H7 (cell line): ENCODE results near the gene PRRG1. TPM values are rescaled to one million over a fixed set of nuclear protein-coding genes. Genes with fewer than 3 reads are reported as not detected.

Experiments used
- DNase-seq: peaks from one replicate; pipeline ENCODE4 v3.0.0; 2012
- H3K27me3 ChIP-seq: 2 replicates; pipeline ENCODE4 v1.6.0; 2011; ENCODE audit warnings: mild to moderate bottlenecking, low read length; ENCODE audit not compliant: control insufficient read depth, insufficient read depth
- H3K36me3 ChIP-seq: replicated peaks from 2 replicates; pipeline ENCODE4 v1.5.1; 2011; ENCODE audit warnings: low read length; ENCODE audit not compliant: control insufficient read depth, insufficient read depth
- H3K4me3 ChIP-seq: 2 replicates; pipeline ENCODE4 v1.5.1; 2011; ENCODE audit warnings: low read depth, mild to moderate bottlenecking, control low read depth, low read length, moderate library complexity; ENCODE audit not compliant: insufficient read depth
- total RNA-seq: library from RNA; depleted of rRNA; stranded (reverse); fragments of >200 nt; shearing (Covaris generic); gene quantifications from 2 replicates; pipeline ENCODE4 v1.2.3, GENCODE V29; 2014

PRRG1 gene
- total RNA-seq, 1 experiment from 2014 or later = 9.1 TPM

DNA sequence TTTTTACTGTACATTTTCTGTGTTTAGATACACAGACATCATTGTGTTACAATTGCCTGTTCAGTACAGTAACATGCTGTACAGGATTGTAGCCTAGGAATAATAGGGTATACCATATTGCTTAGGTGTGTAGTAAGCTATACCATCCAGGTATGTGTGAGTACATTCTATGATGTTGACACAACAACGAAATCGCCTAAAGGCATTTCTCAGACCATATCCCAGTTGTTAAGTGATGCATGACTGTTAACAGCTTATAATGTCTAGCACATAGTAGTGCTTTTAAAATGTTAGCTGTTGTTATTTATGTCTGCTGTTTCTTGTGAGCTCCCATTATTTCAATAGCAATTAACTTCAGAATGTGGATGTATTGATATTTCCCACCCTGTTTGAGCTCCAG, 4.5 kb downstream of the PRRG1 start:
- no peaks in the 10 kb centered on the region for H3K27me3 ChIP-seq
- no peaks in the 10 kb centered on the region for H3K36me3 ChIP-seq
- no peak overlapping the region for H3K4me3 ChIP-seq
- no peak for DNase-seq

DNA sequence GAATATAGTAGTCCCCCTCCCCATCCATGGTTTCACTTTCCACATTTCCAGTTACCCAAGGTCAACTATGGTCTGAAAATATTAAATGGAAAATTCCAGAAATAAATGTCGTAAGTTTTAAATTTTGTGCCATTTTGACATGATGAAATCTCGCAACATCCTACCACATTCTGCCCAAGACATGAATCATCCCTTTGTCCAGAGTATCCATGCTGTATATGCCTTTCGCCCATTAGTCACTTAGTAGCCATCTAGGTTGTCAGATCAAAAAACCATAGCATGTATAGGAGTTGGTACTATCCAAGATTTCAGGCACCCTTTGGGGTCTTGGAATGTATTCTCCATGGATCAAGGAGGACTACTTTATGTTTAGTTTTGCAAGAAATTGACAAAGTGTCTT, 8.3 kb downstream of the PRRG1 start:
- Histone ChIP-seq H3K27me3 (no peaks in the 10 kb centered on the region), H3K36me3 (no peaks in the 10 kb centered on the region), H3K4me3 (no peak overlapping the region)
- no peak for DNase-seq

DNA sequence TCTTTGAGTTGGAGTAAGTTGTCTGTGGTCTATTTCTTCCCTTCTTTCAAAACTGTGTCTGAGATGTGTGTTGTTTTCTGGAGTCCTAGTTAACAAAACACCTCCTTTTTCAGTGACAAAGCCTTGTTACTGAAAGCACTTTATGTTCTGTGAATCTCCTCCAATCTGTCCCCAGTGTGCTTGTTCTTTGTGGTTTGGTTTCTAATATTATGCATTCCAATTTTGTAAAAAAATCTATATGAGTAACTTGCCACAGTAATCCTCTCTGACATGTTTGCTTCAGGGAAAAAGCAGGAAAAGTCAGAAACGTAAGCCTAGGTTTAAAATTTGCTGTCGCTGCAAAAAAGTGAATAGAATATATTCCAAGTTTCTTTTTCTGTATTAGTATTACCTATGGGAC, 12.4 kb downstream of the PRRG1 start:
- Histone ChIP-seq H3K4me3 (no peak overlapping the region), H3K27me3 (no peaks in the 10 kb centered on the region), H3K36me3 (no peaks in the 10 kb centered on the region)
- no peak for DNase-seq

DNA sequence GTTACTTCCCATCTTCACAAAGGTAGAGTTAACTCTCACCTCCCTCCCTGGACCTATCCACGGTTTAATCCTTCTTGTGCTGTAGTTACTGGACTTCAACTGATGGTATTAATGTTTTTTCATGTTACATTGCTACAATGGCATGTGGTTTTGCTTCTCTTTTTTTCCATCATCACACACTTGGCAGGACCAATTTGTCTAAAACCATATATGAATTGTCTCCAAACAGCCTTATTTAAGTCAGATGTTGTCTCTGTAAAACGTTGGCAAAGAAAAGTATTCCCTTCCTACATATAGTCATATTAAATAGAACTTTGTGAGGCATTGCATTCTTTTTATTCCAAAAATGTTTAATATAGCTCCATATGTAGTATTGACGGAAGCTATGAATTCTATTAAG, 15.5 kb downstream of the PRRG1 start:
- H3K27me3 ChIP-seq = no peaks in the 10 kb centered on the region
- H3K4me3 ChIP-seq = no peak overlapping the region
- no peak for DNase-seq
- no peaks in the 10 kb centered on the region for H3K36me3 ChIP-seq

DNA sequence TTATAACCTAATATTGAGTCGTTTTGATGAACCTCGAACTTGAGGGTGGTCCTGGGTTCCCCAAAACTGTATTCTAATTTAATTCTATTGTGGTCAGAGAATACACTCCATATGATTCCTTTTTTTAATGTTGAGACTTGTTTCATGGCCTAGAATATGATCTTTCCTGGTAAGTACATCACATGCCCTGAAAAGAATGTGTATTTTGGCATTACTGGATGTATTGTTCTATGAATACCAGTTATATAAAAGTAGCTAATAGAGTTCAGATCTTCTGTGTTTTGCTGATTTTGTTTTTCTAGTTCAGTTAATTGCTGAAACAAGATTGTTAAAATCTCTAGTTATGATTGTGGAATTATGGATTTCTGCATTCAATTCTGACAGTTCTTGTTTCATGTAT, 18.8 kb downstream of the PRRG1 start:
- H3K36me3 ChIP-seq = no peaks in the 10 kb centered on the region
- no peak for DNase-seq
- no peak overlapping the region for H3K4me3 ChIP-seq

DNA sequence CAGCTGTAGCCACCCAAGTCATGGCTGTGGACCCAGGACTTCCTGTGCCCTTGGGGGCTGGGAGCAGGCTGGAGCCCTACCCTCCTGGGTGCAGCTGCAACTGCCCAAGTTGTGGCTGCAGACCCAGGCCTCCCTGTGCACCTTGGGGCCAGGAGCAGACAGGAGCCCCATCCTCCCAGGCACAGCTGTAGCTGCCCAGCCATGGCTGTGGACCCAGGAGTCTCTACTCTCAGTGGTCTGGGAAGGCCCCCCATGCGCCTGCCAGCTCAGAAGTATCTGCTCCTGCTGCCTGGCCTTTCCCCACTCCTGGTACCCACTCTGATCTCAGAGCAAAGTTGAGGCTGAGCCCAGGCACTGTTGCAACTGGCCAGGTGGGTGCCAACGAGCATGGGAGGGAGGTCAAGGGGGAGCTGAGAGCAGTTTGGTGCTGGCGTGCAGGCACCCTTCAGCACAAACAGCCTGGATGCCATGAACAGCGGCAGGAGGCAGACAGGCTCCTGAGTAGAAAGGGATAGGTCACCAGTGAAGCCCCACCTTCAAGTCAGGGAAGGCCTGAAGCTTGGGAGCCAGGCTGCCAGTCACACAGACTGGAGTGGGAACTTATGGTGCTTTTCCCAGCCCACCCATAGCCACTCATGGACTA, 21.5 kb downstream of the PRRG1 start:
- Histone ChIP-seq H3K27me3 (no peaks in the 10 kb centered on the region), H3K4me3 (no peak overlapping the region), H3K36me3 (no peaks in the 10 kb centered on the region)
- DNase-seq = no peak

More for the DNA sequence above, 18.8 kb downstream of the PRRG1 start:
- no peaks in the 10 kb centered on the region for H3K27me3 ChIP-seq

DNA sequence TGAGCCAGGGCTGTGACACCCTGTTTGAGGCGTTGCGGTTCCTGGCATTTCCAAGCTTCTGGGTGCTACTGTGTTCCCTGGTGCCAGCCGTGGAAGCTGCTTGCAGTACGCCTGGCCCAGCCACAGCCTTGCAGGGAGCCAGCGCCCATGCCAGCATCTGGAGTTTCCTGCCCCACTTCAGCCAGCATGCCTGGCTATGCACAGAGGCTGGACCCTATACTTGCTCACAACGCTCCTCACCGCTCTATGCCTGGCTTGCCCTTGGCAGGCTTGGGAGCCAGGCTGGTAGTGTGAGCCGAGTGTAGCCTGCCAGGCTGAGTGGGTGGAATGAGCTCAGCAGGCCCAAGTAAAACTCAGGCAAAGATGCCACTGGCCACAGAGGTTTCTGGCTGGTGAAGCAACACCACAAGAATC, 22.4 kb downstream of the PRRG1 start:
- no peaks in the 10 kb centered on the region for H3K27me3 ChIP-seq
- H3K36me3 ChIP-seq = no peaks in the 10 kb centered on the region
- no peak overlapping the region for H3K4me3 ChIP-seq
- DNase-seq = no peak

DNA sequence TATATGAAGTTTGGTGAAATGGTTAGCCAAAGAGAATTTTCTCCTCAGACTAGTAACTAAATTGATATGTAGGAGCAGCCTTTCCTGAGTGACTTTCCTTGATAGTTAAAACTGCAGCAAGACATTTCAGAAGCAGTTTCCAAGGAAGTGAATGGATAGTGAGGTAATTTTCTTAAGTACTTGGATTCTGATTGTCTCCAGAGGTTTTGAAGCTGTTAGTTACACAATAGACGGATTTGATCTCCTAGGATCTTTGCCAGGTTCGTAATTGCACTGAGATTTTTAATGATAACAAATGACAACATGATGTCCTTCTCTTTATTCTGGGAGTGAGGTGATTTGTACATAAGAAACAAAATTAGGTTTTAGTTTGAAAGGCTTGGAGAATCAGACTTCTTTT, 29.2 kb downstream of the PRRG1 start:
- DNase-seq = no peak
- Histone ChIP-seq H3K36me3 (no peaks in the 10 kb centered on the region), H3K4me3 (no peak overlapping the region), H3K27me3 (no peaks in the 10 kb centered on the region)

DNA sequence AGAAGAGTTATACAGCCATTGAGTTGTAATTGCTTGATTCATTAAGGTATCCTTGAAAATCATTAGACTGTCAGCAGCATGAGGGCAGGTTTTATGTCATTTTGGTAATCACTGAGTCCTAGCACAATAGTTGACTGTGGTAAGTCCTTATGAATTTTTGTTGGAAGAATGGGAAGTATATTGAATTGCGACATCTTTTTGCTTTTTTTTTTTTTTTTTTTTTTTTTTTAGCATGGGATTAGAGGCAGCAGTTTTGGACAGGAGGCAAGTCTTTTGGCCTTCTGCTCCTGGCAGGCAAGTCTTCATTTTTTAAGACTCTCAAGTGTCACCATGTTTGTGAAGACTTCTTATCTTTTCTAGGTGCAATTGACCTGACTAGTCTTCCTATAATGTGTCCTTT, 29.7 kb downstream of the PRRG1 start:
- Histone ChIP-seq H3K27me3 (no peaks in the 10 kb centered on the region), H3K36me3 (no peaks in the 10 kb centered on the region), H3K4me3 (no peak overlapping the region)
- no peak for DNase-seq

DNA sequence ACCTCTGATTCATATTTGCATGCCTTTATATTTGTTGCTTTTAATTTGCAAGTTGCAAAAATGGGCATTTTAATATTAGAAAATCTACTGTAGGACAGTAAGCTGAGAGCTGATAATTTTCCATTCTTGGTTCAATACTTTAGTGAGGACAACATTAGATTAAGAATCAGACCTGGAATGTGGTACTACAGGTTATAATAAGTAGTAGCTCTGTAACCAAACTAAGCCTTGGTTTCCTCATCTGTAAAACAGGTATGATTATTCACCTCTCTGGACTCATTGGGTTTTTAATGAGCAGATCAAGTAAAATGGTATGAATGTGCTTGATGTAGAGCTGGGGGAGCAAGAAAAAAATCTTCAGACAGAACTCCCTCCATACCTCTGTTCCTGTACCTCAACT, 31.1 kb downstream of the PRRG1 start:
- no peak for DNase-seq
- Histone ChIP-seq H3K27me3 (no peaks in the 10 kb centered on the region), H3K36me3 (no peaks in the 10 kb centered on the region), H3K4me3 (no peak overlapping the region)

DNA sequence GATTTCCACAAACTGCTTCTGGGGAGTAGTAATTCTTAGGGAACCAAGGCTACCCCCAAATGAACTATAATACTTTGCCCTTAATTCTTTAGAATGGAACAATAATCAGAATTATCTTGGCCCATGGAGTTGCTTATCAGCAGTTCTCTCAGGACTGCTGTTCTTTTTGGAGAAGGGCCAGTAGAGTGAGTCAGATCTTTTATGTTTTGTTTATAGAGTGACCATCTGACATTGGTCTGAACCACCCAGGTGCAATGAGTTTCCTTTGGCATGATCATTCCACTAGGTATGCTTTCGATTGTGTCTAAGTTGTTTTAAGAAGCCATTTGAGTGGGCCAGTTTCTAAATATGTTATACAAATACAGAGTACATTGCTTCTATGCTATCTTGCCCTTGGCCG, 31.8 kb downstream of the PRRG1 start:
- H3K36me3 ChIP-seq = no peaks in the 10 kb centered on the region
- H3K27me3 ChIP-seq = no peaks in the 10 kb centered on the region
- H3K4me3 ChIP-seq = no peak overlapping the region
- no peak for DNase-seq

DNA sequence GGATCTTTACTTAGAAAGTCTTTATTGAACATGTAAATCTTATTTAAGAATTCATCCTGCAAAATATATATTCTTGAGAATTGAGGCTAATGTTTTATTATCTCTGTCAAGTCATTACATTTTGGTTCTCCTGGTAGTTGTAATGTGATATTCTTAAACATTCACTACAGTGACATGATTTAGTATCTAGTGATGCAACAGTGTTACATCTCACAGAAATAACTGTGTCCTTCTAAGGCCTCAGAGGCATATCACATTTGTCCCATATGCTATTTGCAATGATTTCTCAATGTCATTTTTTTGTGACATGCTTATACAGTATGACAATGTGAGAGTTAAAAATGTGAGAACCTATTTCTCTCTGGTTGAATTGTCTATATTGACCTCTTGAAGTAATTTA, 34.1 kb downstream of the PRRG1 start:
- Histone ChIP-seq H3K27me3 (no peaks in the 10 kb centered on the region), H3K36me3 (no peaks in the 10 kb centered on the region; the same call in 1 of the 2 replicates), H3K4me3 (no peak overlapping the region)
- no peak for DNase-seq

DNA sequence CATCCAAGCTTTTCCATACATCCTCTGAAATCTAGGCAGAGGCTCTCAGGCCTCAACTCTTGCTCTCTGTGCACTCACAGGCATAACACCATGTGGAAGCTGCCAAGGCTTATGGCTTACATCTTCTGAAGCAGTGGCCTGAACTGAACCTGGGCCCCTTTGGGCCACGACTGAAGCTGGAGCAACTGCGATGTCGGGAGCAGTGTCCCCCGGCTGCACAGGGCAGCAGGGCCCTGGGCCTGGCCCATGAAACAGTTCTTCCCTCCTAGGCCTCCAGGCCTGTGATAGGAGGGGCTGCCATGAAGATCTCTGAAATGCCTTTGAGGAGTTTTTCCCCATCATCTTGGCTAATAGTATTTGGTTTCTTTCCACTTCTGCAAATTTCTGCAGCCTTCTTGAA, 39.2 kb downstream of the PRRG1 start:
- no peak for DNase-seq
- Histone ChIP-seq H3K36me3 (no peaks in the 10 kb centered on the region; the same call in 1 of the 2 replicates), H3K27me3 (no peaks in the 10 kb centered on the region), H3K4me3 (no peak overlapping the region)

DNA sequence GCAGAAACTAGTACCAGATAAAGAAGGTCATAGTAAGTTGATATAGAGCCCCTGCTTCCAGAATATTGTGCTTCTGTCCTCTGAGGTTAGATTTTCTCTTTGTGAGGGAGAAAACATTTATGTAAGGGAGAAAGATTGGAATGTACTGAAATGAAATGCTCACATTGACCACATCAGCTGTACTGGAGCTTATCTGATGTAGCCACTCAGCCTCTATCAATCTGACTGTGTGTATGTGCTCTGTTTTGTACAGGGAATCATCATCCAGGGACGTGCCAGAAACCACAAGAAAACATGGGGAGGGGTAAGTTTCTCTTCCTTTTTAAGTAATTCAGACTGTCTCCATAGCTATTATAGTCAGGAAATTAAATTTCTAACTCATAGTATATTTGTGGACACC, 56.8 kb downstream of the PRRG1 start:
- Histone ChIP-seq H3K36me3 (no peaks in the 10 kb centered on the region), H3K4me3 (no peak overlapping the region), H3K27me3 (no peaks in the 10 kb centered on the region)
- DNase-seq = no peak

DNA sequence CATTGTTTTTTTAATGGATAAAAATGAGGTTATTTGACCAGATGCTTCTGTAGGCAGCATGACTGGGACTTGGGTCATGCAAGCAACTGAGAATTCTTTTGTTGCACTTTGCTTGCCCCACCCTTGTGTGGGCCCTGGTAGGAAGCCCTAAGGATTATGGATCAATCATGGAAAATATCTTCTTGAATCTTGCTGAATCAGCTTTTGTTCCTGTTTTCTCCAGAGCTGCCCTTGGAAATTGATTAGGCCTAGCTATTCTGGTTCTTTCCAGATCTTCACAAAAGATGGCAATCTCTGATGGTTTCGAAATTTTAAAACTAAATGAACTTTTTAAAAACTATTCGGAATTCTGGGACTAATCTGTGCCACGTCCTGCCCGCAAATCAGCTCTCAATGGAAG, 58.6 kb downstream of the PRRG1 start:
- no peak overlapping the region for H3K4me3 ChIP-seq
- DNase-seq = no peak
- H3K36me3 ChIP-seq = no peaks in the 10 kb centered on the region
- no peaks in the 10 kb centered on the region for H3K27me3 ChIP-seq

DNA sequence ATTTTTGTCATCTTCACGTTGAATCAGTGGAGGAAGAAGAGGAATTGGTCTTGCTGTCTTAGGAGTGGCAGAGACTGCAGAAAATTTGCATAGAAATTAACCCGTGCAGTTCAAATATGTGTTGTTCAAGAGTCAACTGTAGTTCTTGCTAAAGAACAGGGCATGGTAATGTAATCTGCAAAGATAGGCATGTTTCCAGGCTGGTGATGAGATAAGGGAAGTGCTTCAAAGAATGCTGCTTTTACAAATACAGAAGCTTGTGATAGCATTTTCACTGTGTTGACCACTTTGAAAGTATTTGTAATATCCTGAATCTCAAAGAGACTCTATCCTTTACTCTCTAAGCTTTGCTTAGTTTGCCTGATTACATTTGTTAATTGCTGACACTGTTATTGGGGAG, 60.1 kb downstream of the PRRG1 start:
- no peaks in the 10 kb centered on the region for H3K27me3 ChIP-seq
- DNase-seq = no peak
- no peaks in the 10 kb centered on the region for H3K36me3 ChIP-seq
- H3K4me3 ChIP-seq = no peak overlapping the region
